HG03469 (cell line): ENCODE results near the gene SLC18A2.
"Not testable (repeated sequence)": the region's sequence is repeated elsewhere in the genome, so short reads cannot be mapped to it uniquely, and the experiment has no call there.

Source experiments
- ATAC-seq: cut with Tn5 transposase; IDR thresholded peaks from one replicate; pipeline ENCODE4 v1.9.1; 2021; ENCODE audit warnings: mild to moderate bottlenecking, moderate library complexity, moderate number of reproducible peaks; ENCODE audit not compliant: unreplicated experiment

SLC18A2 gene

DNA sequence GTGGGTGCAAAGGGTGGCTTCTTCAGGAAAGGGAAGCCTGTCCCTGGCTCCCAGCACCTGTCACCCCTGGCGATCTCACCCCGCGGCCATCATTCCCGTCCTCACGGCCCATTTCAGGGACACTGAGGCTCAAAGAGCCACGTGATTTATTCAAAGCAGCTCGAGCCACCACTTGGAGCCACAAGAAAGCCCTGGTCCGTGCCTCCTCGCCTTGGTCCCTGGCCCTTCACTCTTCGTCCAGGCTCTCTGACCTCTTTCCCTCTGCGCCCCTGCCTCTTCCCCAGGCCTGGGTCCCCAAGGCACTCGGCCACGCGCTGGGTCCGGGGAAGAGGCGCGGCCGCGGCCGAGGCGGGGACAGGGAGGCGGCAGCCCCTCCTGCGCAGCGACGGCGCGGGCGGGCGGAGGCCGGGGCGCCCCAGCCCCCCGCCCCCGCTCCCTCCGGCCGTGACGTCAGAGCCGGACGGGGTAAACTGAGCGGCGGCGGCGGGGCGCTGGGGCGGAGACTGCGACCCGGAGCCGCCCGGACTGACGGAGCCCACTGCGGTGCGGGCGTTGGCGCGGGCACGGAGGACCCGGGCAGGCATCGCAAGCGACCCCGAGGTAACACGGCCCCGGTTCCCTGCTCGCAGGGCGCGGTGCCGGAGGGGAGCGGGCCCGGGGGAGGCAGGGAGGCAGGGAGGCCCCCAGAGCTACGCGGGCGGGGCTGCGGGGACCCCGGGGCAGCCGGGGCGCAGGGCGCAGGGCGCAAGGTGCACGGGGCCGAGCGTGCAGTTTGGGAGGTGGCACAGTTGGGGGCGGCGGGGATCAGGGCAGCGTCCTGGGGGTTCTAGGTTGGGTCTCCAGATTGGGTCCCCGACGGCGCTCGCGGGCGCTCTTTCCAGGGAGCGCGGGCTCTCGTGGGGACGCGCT is at the start of gene SLC18A2:
Gene SLC18A2, plus strand, starts transcription at position 494 of the 909 bp plus-strand sequence. CDS start 580 bp downstream, outside the sequence.
- no peak for ATAC-seq

- no peak for ATAC-seq
Observed at GRCh38 chr10:117197189-117197588, 43.7 kb upstream of the SLC18A2 start, which contains the start of gene KCNK18. Gene KCNK18 (plus strand): TSS chr10:117197489. CDS start chr10:117197489, 0 bp downstream.

GRCh38 chr10:117198088-117198487 is 42.8 kb upstream of the SLC18A2 start:
- no peak for ATAC-seq

DNA sequence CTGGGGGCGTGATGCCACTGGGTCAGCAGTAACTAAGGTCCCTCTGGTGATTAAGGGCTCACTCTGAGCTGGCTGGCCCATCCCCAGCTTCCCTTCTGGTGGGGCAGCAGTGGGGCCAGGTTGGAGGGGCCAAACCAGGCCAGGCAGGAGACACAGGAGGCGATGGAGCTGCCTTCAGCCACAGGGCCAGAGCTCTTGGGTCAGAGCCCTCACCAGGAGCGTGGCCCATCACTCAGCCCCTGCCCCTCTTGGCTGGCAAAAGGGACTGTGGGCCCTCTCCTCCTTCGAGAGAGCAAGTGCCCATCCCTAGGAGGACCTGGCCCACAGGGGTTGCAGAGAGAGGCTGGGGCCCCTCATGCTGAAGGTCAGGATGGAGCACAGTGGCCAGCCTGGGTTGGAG is 39.1 kb upstream of the SLC18A2 start:
- no peak for ATAC-seq

- no peak for ATAC-seq
Observed at GRCh38 chr10:117204316-117204715, 36.6 kb upstream of the SLC18A2 start.

- no peak for ATAC-seq
Observed at GRCh38 chr10:117212176-117212575, 28.7 kb upstream of the SLC18A2 start.

- no peak for ATAC-seq
Observed at GRCh38 chr10:117214401-117214800, 26.5 kb upstream of the SLC18A2 start.

- ATAC-seq = no peak
Observed at GRCh38 chr10:117215079-117215478, 25.8 kb upstream of the SLC18A2 start.

DNA sequence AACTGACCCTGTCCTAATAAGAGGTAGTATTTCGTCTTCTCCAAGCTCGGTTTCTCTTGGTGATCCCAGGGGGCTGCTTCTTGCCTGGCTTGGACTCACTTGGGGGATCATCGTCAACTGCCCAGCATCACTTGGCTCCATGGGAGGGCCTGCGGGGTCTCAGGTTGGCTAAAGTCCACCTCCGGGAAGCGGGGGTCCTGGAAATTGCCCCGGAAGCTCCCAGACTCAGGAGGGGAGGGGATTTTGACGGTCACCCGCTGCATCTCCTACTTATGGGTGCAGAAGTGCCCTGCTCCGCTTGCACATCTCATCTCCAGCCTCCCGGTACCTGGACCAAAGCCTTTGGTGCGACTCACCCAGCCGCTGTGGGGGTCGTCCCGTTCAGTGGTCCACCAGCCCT is 24.9 kb upstream of the SLC18A2 start:
- ATAC-seq = no peak

GRCh38 chr10:117216611-117217195 is 24.2 kb upstream of the SLC18A2 start:
- ATAC-seq = peak; percentile 82

DNA sequence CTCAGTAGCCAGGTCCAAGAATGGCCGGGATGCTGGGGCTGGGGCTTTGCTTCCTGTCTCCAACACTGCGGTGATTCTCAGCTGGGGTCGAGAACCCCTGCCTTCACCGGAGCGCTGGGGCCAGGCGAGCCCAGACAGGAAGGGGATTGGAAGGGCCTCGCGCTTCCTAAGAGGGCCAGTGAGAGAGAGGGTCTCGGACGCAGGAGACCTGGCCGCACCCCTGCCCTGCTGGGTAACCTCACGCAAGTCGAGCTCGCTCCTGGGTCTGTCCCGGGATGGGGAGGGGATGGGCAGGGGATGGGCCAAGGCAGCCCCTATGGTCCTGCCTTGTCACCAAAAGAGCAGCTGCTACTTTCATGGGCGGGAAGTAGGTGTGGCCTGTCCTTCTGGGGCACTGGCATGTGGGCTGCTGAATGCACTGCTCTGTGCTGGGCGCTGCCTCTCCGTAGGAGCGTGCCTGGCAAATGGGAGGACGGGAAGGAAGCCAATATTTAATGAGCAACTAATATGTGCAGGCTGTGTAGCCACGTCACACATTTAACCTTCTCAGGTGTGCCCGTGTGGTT is 23.6 kb upstream of the SLC18A2 start:
- ATAC-seq = no peak

GRCh38 chr10:117218654-117219053 is 22.3 kb upstream of the SLC18A2 start:
- no peak for ATAC-seq

- ATAC-seq = no peak
Observed at GRCh38 chr10:117221156-117221711, 19.7 kb upstream of the SLC18A2 start.

GRCh38 chr10:117222552-117222951 is 18.4 kb upstream of the SLC18A2 start:
- ATAC-seq = no peak

DNA sequence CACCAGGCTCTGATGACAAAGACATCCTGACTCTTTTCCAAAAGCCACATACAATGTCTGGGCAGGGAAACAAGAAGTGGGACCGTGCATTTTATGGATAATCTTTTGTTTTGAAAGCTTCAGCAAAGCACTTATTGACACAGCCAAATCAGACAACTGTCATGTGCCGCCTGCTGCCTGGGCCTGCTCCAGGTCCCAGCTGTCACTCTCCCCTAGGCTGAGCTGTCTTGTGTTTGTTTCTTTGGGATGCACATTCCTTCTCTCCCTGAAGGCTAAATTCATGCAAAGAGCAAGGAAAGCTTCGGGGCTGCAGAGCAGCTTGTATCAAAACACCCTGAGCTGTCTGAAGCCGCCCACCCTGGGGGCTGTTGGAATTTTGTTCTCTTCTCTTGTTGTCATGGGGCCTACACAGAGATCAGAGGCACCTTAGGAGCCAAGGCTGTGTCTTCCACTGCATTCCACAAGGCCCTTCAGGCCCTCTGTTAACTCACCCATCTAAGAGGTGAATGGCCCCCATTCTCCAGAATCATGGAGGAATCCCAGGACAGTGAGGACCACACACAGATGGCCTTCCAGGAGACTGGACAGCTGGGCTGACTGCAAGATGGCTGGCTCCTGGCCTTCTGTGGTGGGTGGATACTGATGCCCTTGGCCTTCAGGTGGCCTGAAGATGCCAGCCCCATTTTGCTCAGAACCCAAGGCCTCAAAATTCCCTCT is 17.8 kb upstream of the SLC18A2 start:
- no peak for ATAC-seq

- no peak for ATAC-seq
Observed at GRCh38 chr10:117223693-117224430, 17.1 kb upstream of the SLC18A2 start.

- ATAC-seq = no peak
Observed at GRCh38 chr10:117224881-117225280, 16.0 kb upstream of the SLC18A2 start.

DNA sequence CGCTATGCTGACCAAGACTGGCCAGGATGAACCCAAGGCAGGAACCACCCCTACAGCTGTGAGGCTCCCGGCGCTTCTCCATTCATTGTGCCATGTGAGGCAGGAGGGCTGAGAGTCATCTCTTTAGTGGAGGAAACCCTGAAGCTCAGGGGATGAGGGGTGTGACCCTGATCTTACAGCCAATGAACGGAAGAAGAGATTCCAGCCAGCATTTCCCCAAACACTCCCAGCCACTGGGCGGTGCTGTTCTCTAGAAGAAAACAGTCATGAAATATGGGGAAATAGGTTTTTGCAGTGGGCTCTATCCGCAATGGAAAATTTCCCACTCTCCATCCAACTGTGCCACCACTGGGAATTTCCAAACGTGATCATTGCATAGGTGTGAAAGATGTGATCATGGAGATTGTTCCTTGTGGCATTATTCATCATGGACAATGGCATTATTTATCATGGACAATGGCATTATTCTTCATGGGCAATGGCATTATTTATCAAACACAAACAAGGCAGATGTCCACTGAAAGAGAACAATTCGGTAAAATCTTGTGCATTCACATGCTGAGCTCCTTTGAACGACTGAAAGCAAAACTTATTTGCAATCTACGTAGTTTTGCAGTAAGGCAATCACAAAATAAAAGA is 14.0 kb upstream of the SLC18A2 start:
- no peak for ATAC-seq

DNA sequence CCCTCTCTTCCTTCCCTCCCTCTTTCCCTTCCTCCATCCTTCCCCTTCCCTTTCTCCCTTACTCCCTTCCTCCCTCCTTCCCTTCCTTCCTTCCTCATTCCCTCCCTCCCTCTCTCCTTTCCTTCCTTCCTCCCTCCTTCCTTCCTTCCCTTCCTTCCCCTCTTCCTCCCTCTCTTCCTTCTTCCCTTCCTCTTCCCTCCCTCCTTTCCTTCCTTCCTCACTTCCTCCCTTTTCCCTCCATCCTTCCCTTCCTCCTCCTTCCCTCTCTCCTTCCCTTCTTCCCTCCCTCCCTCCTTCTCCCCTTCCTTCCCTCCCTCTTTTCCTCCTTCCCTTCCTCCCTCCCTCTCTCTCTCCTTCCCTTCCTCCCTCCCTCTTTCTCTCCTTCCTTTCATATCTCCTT is 12.7 kb upstream of the SLC18A2 start:
- no peak for ATAC-seq

DNA sequence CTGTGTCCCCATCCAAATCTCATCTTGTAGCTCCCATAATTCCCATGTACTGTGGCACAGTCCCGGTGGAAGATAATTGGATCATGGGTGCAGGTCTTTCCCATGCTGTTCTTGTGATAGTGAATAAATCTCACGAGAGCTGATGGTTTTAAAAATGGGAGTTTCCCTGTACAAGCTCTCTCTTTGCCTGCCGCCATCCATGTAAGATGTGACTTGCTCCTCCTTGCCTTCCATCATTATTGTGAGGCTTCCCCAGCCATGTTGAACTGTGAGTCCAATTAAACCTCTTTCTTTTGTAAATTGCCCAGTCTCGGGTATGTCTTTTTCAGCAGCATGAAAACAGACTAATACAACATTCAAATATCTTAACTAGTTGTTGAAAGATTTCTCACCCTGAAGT is 10.8 kb upstream of the SLC18A2 start:
- not testable (repeated sequence) for ATAC-seq
